Measurements from ENCODE around the gene LUC7L. TPM values are rescaled to one million over a fixed set of nuclear protein-coding genes. Genes with fewer than 3 reads are reported as not detected.

LUC7L gene
- polyA plus RNA-seq, 2 of the 4 experiments (the other 2 are of a cell fraction), result 51.6 to 67.6 TPM

- Histone ChIP-seq H3K4me1 (no peaks in the 10 kb centered on the region), H3K27ac (no peak overlapping the region), H3K4me3 (no peak overlapping the region), H3K9me3 (no peaks in the 10 kb centered on the region), H3K4me2 (no peak overlapping the region)
- DNase-seq (ENCODE audit: low read depth in 1 of 2, low spot score in 1 of 2) (no peak), FAIRE-seq (no peak), ATAC-seq (no peak)
- ChIA-PET POLR2A (no interaction called here), CTCF (no interaction called here)
- WGBS (ENCODE audit: missing lambda C conversion rate), result 95% methylated on average over 15 of the region's 19 CpGs
- TF ChIP-seq TP53 (CRISPR knock-in tag; IDR thresholded peaks at IDR 0.05) (no peak), E2F6 (IDR thresholded peaks at IDR 0.05; ENCODE audit: borderline replicate concordance, low read depth) (no peak), FOSB (CRISPR knock-in tag; IDR thresholded peaks at IDR 0.05) (no peak), JUN (IDR thresholded peaks at IDR 0.05) (no peak), EHF (CRISPR knock-in tag; IDR thresholded peaks at IDR 0.05) (no peak), JUNB (IDR thresholded peaks at IDR 0.05) (no peak), NPAS2 (CRISPR knock-in tag; IDR thresholded peaks at IDR 0.05; ENCODE audit: borderline replicate concordance) (no peak), USF2 (IDR thresholded peaks at IDR 0.05) (no peak), CEBPB (IDR thresholded peaks at IDR 0.05) (no peak), ESRRA (IDR thresholded peaks at IDR 0.05; ENCODE audit: borderline replicate concordance, low read length) (no peak), PHF8 (IDR thresholded peaks at IDR 0.05; ENCODE audit: borderline replicate concordance, low read depth) (no peak), RAD21 (conservative IDR thresholded peaks at IDR 0.05 in 1 of 2, IDR thresholded peaks at IDR 0.05 in 1 of 2) (no peak), HEYL (CRISPR knock-in tag; IDR thresholded peaks at IDR 0.05) (no peak), CHD4 (IDR thresholded peaks at IDR 0.05; ENCODE audit: borderline replicate concordance) (no peak)
- TF ChIP-seq, protein P1, sequence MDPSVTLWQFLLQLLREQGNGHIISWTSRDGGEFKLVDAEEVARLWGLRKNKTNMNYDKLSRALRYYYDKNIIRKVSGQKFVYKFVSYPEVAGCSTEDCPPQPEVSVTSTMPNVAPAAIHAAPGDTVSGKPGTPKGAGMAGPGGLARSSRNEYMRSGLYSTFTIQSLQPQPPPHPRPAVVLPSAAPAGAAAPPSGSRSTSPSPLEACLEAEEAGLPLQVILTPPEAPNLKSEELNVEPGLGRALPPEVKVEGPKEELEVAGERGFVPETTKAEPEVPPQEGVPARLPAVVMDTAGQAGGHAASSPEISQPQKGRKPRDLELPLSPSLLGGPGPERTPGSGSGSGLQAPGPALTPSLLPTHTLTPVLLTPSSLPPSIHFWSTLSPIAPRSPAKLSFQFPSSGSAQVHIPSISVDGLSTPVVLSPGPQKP (IDR thresholded peaks at IDR 0.05; ENCODE audit: low read depth, low read length), result no peak
- TF ChIP-seq, protein P2, sequence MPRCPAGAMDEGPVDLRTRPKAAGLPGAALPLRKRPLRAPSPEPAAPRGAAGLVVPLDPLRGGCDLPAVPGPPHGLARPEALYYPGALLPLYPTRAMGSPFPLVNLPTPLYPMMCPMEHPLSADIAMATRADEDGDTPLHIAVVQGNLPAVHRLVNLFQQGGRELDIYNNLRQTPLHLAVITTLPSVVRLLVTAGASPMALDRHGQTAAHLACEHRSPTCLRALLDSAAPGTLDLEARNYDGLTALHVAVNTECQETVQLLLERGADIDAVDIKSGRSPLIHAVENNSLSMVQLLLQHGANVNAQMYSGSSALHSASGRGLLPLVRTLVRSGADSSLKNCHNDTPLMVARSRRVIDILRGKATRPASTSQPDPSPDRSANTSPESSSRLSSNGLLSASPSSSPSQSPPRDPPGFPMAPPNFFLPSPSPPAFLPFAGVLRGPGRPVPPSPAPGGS (IDR thresholded peaks at IDR 0.05), result no peak
Observed at GRCh38 chr16:260326-260725, 31.1 kb upstream of the LUC7L start.

- H3K27ac ChIP-seq, result no peak overlapping the region
- FAIRE-seq, result no peak
- POLR2A ChIA-PET, result no interaction called here
- no peak overlapping the region for H3K4me2 ChIP-seq
- no peaks in the 10 kb centered on the region for H3K4me1 ChIP-seq
- 87% methylated on average over 12 of the region's 13 CpGs for WGBS (ENCODE audit: missing lambda C conversion rate)
- CTCF ChIA-PET, result no interaction called here
- no peak for DNase-seq (ENCODE audit: low read depth in 1 of 2, low spot score in 1 of 2)
- H3K9me3 ChIP-seq, result no peaks in the 10 kb centered on the region
- TF ChIP-seq RFX5 (IDR thresholded peaks at IDR 0.05) (no peak), SMC3 (IDR thresholded peaks at IDR 0.05) (no peak), ZSCAN20 (CRISPR knock-in tag; IDR thresholded peaks at IDR 0.05) (no peak), HES2 (IDR thresholded peaks at IDR 0.05) (no peak)
- H3K4me3 ChIP-seq, result no peak overlapping the region
- no peak for ATAC-seq
Observed at GRCh38 chr16:259814-260253, 30.6 kb upstream of the LUC7L start.

DNA sequence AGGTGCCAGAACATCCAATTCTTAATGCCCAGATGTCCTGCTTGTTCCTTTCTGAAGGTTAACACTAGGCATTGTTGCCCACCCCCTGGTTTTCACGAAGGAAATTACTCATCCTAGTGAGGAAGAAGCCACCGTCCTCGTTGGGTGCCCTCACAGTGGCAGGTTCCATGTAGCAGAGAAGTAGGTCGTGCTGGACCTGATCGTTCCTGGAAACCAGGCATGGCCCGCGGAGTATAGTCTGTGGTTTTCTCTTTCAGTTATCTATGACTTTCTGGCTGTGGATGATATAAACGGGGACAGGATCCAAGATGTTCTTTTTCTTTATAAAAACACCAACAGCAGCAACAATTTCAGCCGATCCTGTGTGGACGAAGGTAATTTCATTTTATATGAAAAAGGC, 30.0 kb upstream of the LUC7L start:
- ChIA-PET CTCF (no interaction called here), POLR2A (interaction anchor here (0.6 kb wide), 1 partner anchor 82 kb away, joined by 5 read pairs; no protein-coding TSS in a partner anchor)
- WGBS (ENCODE audit: missing lambda C conversion rate), result 88% methylated on average over 10 of the region's 10 CpGs
- no peaks in the 10 kb centered on the region for H3K4me1 ChIP-seq
- DNase-seq (ENCODE audit: low read depth in 1 of 2, low spot score in 1 of 2) (no peak), FAIRE-seq (no peak), ATAC-seq (no peak)
- no peaks in the 10 kb centered on the region for H3K9me3 ChIP-seq
- no peak overlapping the region for H3K4me2 ChIP-seq
- H3K27ac ChIP-seq, result no peak overlapping the region
- H3K4me3 ChIP-seq, result no peak overlapping the region
- TF ChIP-seq CBX8 (IDR thresholded peaks at IDR 0.05), result no peak
- no peak for TF ChIP-seq HDAC2 (IDR thresholded peaks at IDR 0.05)
- TF ChIP-seq POLR2A (IDR thresholded peaks at IDR 0.05; ENCODE audit: low read length), result no peak
- no peak for TF ChIP-seq HOXB13 (CRISPR knock-in tag; IDR thresholded peaks at IDR 0.05; ENCODE audit: low read depth)
- TF ChIP-seq HMGXB4 (CRISPR knock-in tag; IDR thresholded peaks at IDR 0.05; ENCODE audit: borderline replicate concordance), result no peak
- TF ChIP-seq CBX2 (IDR thresholded peaks at IDR 0.05; ENCODE audit: borderline replicate concordance, low read depth), result no peak
- TF ChIP-seq FOSB (CRISPR knock-in tag; IDR thresholded peaks at IDR 0.05), result no peak
- no peak for TF ChIP-seq EHF (CRISPR knock-in tag; IDR thresholded peaks at IDR 0.05)
- no peak for TF ChIP-seq NR3C1 (IDR thresholded peaks at IDR 0.05)
- TF ChIP-seq RFX5 (IDR thresholded peaks at IDR 0.05), result no peak
- no peak for TF ChIP-seq RCOR1 (IDR thresholded peaks at IDR 0.05; ENCODE audit: low read depth, low read length)
- no peak for TF ChIP-seq NPAS2 (CRISPR knock-in tag; IDR thresholded peaks at IDR 0.05; ENCODE audit: borderline replicate concordance)
- no peak for TF ChIP-seq PHF8 (IDR thresholded peaks at IDR 0.05; ENCODE audit: borderline replicate concordance, low read depth)
- no peak for TF ChIP-seq FOSL2 (IDR thresholded peaks at IDR 0.05)
- TF ChIP-seq FOSL2 (CRISPR knock-in tag; IDR thresholded peaks at IDR 0.05), result no peak
- TF ChIP-seq CHD2 (IDR thresholded peaks at IDR 0.05; ENCODE audit: low read length, partially characterized antibody), result no peak
- TF ChIP-seq SREBF2 (IDR thresholded peaks at IDR 0.05), result no peak
